Prostate gland (tissue), 2 donors: ENCODE data around the gene MEGF10. TPM values are rescaled to one million over a fixed set of nuclear protein-coding genes. Genes with fewer than 3 reads are reported as not detected.

Experiments used
- DNase-seq: peaks from one replicate; pipeline ENCODE4 v3.0.0-alpha.2; 2019; ENCODE audit warnings: low spot score
- H3K27ac ChIP-seq, 2 donors: fragments of 200-600 bp; sonication (generic); 2 replicates each; pipeline ENCODE4 v1.5.1; 2017 to 2019
- H3K27me3 ChIP-seq: fragments of 200-600 bp; sonication (generic); replicated peaks from 2 replicates; pipeline ENCODE4 v1.5.1; 2019; ENCODE audit not compliant: insufficient read depth
- H3K36me3 ChIP-seq, 2 donors: fragments of 200-600 bp; sonication (generic); 1 replicate in 1 of 2; 2 replicates in 1 of 2; pipeline versions ENCODE4 v1.5.1 to v1.8.1; 2017 to 2019
- H3K4me1 ChIP-seq: fragments of 200-600 bp; sonication (generic); replicated peaks from 2 replicates; pipeline ENCODE4 v1.5.1; 2019
- H3K4me3 ChIP-seq, 2 donors: fragments of 200-600 bp; sonication (generic); 2 replicates each; pipeline ENCODE4 v1.5.1; 2017 to 2019
- H3K9me3 ChIP-seq: fragments of 200-600 bp; sonication (generic); 2 replicates; pipeline ENCODE4 v1.5.1; 2017
- CTCF ChIP-seq, 4 experiments: fragments of 200-600 bp in 2 of 4; fragments of 450-650 bp in 2 of 4; sonication (generic) in 2 of 4; IDR thresholded peaks; 1 replicate in 3 of 4; 2 replicates in 1 of 4; pipeline ENCODE4 v1.5.1; 2016 to 2019; ENCODE audit warnings: antibody characterized with exemption in 4 of 4, mild to moderate bottlenecking in 2 of 4, moderate library complexity in 2 of 4
- POLR2A ChIP-seq: fragments of 450-650 bp; IDR thresholded peaks from one replicate; pipeline ENCODE4 v1.6.1; 2016; ENCODE audit warnings: antibody characterized with exemption, mild to moderate bottlenecking
- POLR2AphosphoS5 ChIP-seq: sonication (generic); formaldehyde crosslinking; IDR thresholded peaks from one replicate; pipeline ENCODE4 v1.6.1; 2017; ENCODE audit warnings: antibody characterized with exemption
- WGBS: methylation state at CpG from one replicate; pipeline ENCODE4 v1.1.5; 2018; 5-methylcytosine and 5-hydroxymethylcytosine counted together
- intact Hi-C: fragments of 100-400 bp; cut with DNase I; formaldehyde crosslinking; loops from one replicate; pipeline ENCODE4 v1.14.2; 2022
- total RNA-seq, 2 donors: library from RNA; depleted of rRNA; stranded (reverse); fragments of >200 nt; gene quantifications; one replicate each; pipeline ENCODE4 v1.1.0, GENCODE V29; 2016

Gene MEGF10
- total RNA-seq, 2 donors from 2014 or later, result 0.77 to 7.9 TPM

DNA sequence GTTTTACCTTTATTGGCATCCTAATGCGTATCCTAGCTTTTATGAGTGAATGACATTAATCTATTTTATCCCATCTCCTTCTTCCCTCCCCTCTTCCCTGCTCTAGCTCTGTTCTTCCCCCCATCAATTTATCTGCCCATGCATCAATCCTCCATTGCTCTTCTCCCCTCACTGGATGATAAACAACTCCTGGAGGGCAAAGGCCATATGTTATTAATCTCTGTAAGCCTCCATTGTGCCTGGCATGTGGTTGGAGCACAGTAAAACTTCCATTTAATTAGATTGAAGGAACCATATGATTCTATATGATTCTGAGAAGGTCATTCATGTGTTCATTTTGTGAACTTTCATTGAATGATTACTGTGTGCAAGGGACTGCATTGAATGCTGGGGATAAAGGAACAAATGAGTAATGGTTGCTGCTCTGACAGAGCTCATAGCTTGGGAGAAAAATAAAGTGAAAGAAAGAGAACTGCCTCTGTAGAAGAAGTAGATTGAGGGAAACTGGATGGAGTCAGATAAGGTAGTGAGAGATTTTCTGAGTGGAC is 85.0 kb downstream of the MEGF10 start:
- H3K36me3 ChIP-seq, result no peaks in the 10 kb centered on the region
- TF ChIP-seq CTCF (IDR thresholded peaks at IDR 0.05), result no peak
- TF ChIP-seq POLR2AphosphoS5, result no peak
- TF ChIP-seq POLR2A, result no peak
- H3K9me3 ChIP-seq, result no peaks in the 10 kb centered on the region
- DNase-seq, result no peak
- no peaks in the 10 kb centered on the region for H3K27me3 ChIP-seq
- H3K27ac ChIP-seq, result no peak overlapping the region
- H3K4me3 ChIP-seq, result no peak overlapping the region
- no peaks in the 10 kb centered on the region for H3K4me1 ChIP-seq
- intact Hi-C loops, result no loop called here
- 55% methylated on average over 1 of the region's 1 CpG for WGBS

DNA sequence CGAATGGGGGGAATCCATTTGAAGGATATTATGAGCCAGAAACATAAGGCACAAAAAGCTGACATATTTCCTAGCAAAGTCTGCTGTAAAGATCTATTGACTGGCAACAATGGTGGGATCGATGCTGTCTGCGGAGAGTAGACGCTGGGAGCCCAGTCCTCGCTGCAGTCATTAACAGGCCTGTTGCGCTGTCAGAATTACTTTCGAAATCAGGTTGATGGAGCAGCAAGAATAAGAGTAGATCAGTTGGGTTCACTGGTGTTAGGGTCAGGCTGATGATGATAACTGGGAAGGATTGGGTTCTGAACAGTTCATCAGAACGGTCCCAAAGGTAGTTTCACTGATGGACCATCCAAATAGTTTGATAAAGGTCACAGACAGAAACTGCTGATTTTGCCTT is 87.1 kb downstream of the MEGF10 start:
- 97% methylated on average over 8 of the region's 8 CpGs for WGBS
- TF ChIP-seq CTCF (IDR thresholded peaks at IDR 0.05) (no peak), POLR2A (no peak), POLR2AphosphoS5 (no peak)
- Histone ChIP-seq H3K4me3 (no peak overlapping the region), H3K9me3 (no peaks in the 10 kb centered on the region), H3K27ac (no peak overlapping the region), H3K36me3 (no peaks in the 10 kb centered on the region), H3K4me1 (no peaks in the 10 kb centered on the region), H3K27me3 (no peaks in the 10 kb centered on the region)
- DNase-seq, result no peak
- intact Hi-C loops, result no loop called here

DNA sequence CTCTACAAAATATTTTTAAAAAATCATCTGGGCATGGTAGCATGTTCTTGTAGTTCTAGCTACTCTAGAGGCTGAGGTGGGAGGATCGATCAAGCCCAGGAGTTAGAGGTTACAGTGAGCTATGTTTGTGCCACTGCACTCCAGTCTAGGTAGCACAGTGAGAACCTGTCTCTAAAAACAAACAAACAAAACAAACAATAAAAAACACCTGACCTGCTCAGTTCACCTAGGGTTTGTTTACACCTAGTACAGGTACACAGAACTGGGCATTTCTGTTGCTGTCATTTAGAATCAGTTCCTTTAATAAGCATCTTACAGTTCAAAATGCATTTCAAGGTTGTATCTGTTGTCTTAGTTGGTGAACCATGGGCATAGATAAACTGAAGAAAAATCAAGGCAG is 95.3 kb downstream of the MEGF10 start:
- no peaks in the 10 kb centered on the region for H3K36me3 ChIP-seq
- H3K27me3 ChIP-seq, result no peaks in the 10 kb centered on the region
- no peaks in the 10 kb centered on the region for H3K9me3 ChIP-seq
- H3K4me1 ChIP-seq, result no peaks in the 10 kb centered on the region
- no peak for DNase-seq
- H3K27ac ChIP-seq, result no peak overlapping the region
- no peak for TF ChIP-seq POLR2AphosphoS5
- TF ChIP-seq POLR2A, result no peak
- no peak for TF ChIP-seq CTCF (IDR thresholded peaks at IDR 0.05)
- whole genome bisulfite sequencing, result 83% methylated on average over 1 of the region's 1 CpG
- H3K4me3 ChIP-seq, result no peak overlapping the region
- intact Hi-C loops, result no loop called here

- intact Hi-C loops, result no loop called here
- 18% methylated on average over 2 of the region's 2 CpGs for WGBS
- TF ChIP-seq POLR2AphosphoS5, result no peak
- TF ChIP-seq POLR2A, result no peak
- TF ChIP-seq CTCF (IDR thresholded peaks at IDR 0.05), result no peak
- no peak overlapping the region for H3K27ac ChIP-seq
- H3K4me1 ChIP-seq, result no peaks in the 10 kb centered on the region
- no peak overlapping the region for H3K4me3 ChIP-seq
- no peak for DNase-seq
- no peaks in the 10 kb centered on the region for H3K36me3 ChIP-seq
- no peaks in the 10 kb centered on the region for H3K9me3 ChIP-seq
- H3K27me3 ChIP-seq, result no peaks in the 10 kb centered on the region
Measured at GRCh38 chr5:127386557-127386956, 96.0 kb downstream of the MEGF10 start.

DNA sequence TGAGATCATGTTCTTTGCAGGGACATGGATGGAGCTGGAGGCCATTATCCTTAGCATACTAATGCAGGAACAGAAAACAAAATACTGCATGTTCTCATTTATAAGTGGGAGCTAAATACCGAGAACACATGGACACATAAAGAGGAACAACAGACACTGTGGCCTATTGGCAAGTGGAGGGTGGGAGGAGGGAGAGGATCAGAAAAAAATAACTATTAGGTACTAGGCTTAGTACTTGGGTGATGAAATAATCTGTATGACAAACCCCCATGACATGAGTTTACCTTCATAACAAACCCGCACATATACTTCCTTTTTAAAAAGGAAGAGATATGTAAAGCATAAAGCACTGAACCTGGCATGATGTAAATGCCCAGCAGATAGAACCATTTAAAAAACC is 99.0 kb downstream of the MEGF10 start:
- no peak overlapping the region for H3K27ac ChIP-seq
- no peaks in the 10 kb centered on the region for H3K36me3 ChIP-seq
- no peak for DNase-seq
- intact Hi-C loops, result no loop called here
- H3K4me3 ChIP-seq, result no peak overlapping the region
- H3K4me1 ChIP-seq, result no peaks in the 10 kb centered on the region
- 86% methylated on average over 2 of the region's 2 CpGs for WGBS
- TF ChIP-seq POLR2A, result no peak
- no peaks in the 10 kb centered on the region for H3K27me3 ChIP-seq
- no peaks in the 10 kb centered on the region for H3K9me3 ChIP-seq
